LNCaP clone FGC (cell line): ENCODE measurements around the gene REM2.
A peak's percentile ranks its signal among the peaks of the same experiment; 100 is the strongest.

Experiments
- DNase-seq: peaks from one replicate; pipeline ENCODE4 v3.0.0-alpha.2; 2011; ENCODE audit warnings: low read depth
- H3K4me3 ChIP-seq: 2 replicates; pipeline ENCODE4 v1.5.1; 2011; ENCODE audit warnings: mild to moderate bottlenecking, low read depth, low read length, control low read depth
- CTCF ChIP-seq: IDR thresholded peaks from 2 replicates; pipeline ENCODE4 v1.5.1; 2012; ENCODE audit warnings: mild to moderate bottlenecking; ENCODE audit not compliant: control insufficient read depth, insufficient read depth; ENCODE audit errors: extremely low read depth

Gene REM2

GRCh38 chr14:22886500-22887259, 3.7 kb downstream of the REM2 start:
- 0 out of 2 replicates have a peak, but pooled peaks have one; percentile 26 for TF ChIP-seq CTCF
- DNase-seq: peak; percentile 41
- peak overlapping the region; percentile 79 for H3K4me3 ChIP-seq

GRCh38 chr14:22887260-22887989, 4.4 kb downstream of the REM2 start:
- H3K4me3 ChIP-seq: peak overlapping the region; percentile 79
- no peak for TF ChIP-seq CTCF
- peak; percentile 97 for DNase-seq

GRCh38 chr14:22887990-22888378, 5.0 kb downstream of the REM2 start:
- DNase-seq: no peak
- peak overlapping the region; percentile 79 for H3K4me3 ChIP-seq
- no peak for TF ChIP-seq CTCF

- DNase-seq: no peak
- TF ChIP-seq CTCF: no peak
- no peak overlapping the region for H3K4me3 ChIP-seq
These were observed 5.6 kb downstream of the REM2 start for GRCh38 chr14:22888662-22889061.

GRCh38 chr14:22890416-22890815, 7.4 kb downstream of the REM2 start:
- TF ChIP-seq CTCF: no peak
- H3K4me3 ChIP-seq: no peak overlapping the region
- no peak for DNase-seq

GRCh38 chr14:22892488-22892887, 9.5 kb downstream of the REM2 start:
- DNase-seq: no peak
- no peak overlapping the region for H3K4me3 ChIP-seq
- TF ChIP-seq CTCF: no peak
